Brain pericyte (primary cell): ENCODE results near the gene ANGPTL2.

Experiments used
- DNase-seq: peaks from one replicate; pipeline ENCODE4 v3.0.0-alpha.2; 2012; ENCODE audit warnings: low read depth, low spot score

ANGPTL2 gene

GRCh38 chr9:127096208-127096607 lies 26.2 kb downstream of the ANGPTL2 start:
- DNase-seq: no peak

- no peak for DNase-seq
These were observed 27.0 kb downstream of the ANGPTL2 start for GRCh38 chr9:127095411-127095810.

GRCh38 chr9:127093319-127094020 lies 29.0 kb downstream of the ANGPTL2 start:
- DNase-seq: no peak

DNA sequence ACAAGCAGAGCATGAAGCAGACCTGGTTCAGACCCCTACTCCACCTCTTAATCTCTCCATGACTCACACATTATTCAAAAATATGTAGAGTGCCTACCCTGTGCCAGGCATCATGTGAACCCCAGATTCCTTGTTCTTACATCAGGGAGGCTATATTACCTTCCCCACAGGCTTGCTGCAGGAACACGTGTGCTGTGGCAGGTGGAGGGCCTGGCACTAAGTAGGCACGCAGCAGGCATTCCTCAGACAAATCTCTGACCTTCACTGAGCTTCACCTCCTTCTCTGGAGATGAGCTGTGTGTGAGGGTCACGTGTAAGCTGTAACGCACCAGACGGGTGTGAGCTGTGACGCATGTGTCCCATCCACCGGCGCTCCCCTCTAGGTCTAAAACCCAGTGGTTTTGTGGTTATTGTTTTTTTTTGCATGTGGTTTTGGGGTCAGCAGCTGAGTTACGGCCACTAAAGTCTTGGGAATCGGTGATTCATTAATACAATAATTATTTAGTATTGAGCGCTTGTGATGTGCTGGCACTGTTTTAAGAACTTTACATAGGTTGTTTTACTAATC lies 30.3 kb downstream of the ANGPTL2 start:
- no peak for DNase-seq

GRCh38 chr9:127091526-127091925 lies 30.9 kb downstream of the ANGPTL2 start:
- no peak for DNase-seq

- DNase-seq: no peak
These were observed 32.0 kb downstream of the ANGPTL2 start for GRCh38 chr9:127090341-127090985.

DNA sequence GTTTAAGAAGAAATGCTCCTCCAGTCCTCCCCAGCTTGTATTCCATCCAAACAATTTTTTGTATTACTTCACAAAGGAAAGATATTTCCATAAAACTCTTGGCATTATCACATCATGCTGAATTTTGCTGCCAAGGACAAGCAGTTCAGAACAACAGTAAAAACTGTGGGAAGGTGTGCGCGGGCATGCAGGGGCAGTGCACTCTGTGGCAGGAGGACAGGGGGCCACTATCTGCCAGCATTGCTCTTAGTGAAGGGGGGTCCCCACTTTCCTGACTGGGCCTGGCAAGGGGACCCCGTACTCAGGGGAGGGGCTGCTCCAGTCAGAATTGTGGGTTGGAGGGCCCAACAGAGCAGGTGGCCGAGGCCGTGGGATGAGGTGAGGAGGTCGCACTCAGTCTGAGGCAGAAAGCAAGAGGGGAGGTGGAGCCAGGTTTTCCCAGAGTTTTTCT lies 32.8 kb downstream of the ANGPTL2 start:
- DNase-seq: no peak

GRCh38 chr9:127088724-127089615 lies 33.5 kb downstream of the ANGPTL2 start:
- DNase-seq: no peak

GRCh38 chr9:127087836-127088235 lies 34.6 kb downstream of the ANGPTL2 start:
- no peak for DNase-seq

DNA sequence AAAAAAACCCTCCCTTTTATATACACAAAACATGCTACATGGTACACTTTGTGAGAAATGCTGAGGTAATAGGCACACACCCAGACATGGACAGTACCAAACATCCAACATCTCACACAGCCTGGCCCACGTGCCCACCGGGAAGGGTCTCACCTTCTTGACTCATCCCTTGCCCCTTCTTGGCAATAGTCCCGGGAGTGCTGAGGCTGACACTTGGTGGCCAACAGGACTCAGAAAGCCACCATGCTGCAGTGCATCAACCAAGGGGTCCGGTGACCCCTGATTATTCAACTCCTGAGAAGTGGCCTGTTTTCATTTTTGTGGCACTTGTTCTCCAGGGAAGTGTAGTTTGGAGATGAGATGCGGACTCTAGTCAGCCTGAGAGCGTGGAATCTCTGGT lies 35.0 kb downstream of the ANGPTL2 start:
- DNase-seq: no peak

DNA sequence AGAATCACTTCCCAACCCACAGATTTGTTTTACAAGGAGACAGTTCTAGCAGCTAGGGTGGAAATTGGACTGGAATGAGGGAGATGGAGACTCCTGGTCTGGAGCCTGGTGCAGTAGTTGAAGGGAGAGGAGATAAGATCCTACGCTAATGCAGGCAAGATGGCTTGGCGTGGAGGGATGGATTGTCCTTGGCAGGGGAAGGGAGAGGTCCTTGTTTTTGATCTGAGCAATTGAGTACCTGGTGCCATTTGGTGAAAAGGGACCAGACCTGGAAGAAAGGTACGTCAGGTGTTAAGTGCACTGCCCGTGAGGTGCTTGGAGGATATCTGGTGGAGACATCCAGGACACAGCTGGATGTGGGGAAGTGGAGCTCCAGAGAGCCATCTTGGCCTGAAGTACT lies 35.7 kb downstream of the ANGPTL2 start:
- DNase-seq: no peak

DNA sequence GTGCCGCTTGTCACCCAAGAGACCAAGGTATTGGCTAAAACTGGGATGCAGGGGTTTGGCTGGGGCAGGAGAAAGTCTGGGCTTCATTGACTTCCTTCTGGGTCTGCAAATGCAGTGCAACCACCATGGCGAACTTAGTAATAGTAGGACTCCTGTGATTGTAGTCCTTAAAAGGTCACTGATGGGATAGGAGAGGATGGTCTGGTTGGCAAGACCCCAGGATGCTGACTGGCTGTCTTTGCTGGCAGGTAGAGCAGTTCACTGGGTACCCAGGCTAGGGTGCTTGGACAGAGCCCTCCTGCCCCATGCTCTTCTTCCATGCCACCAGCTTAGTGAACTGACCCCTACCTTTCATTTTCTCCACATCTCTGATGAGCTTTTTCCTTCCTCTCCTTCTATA lies 37.2 kb downstream of the ANGPTL2 start:
- DNase-seq: no peak

- DNase-seq: no peak
These were observed 38.1 kb downstream of the ANGPTL2 start for GRCh38 chr9:127084076-127085039.

GRCh38 chr9:127083138-127083980 lies 39.1 kb downstream of the ANGPTL2 start:
- DNase-seq: no peak

DNA sequence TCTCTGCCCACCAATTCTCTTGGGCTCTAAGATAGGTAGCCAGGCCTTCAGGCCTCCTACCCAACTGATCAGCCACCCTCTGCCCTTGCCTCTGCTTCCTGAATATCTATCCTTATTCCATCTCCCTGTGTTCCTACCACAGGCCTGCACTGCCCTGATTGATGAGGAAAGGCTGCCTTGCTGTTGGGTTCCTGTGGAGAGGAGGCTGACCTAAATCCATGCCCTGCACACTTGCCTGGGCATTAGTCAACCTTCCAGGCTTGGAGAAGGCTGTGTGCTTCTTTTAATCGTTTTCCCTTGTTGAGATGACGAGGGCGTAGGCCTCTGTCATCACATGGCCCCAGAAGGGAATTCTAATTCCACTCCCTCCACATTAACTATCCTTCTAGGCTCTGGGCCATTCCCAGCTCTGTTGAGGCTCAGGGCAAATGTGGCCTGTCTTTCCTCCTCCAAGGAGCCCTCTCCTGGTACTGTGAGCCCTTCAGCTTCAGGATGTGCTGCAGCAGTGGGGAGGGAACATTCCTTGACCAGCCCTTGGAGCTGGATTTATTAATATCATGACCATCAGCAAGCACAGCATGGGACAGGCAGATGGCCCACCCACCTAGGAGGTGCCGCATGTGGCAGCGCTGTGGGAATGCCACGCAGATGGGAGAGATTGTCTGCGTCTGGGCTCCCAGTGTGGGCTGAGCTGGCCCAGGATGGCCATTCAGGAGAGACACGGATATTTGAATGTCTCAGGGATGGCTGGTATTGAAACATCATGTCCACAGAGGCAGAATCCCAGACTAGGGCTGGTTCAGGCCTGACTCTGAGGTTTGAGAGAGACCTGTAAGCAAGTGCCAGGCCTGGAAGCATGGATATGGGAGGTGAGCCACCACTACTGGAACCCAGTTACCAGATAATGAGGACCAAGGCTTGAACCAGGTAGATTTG lies 40.9 kb downstream of the ANGPTL2 start:
- DNase-seq: no peak

GRCh38 chr9:127079446-127080140 lies 42.8 kb downstream of the ANGPTL2 start:
- DNase-seq: no peak

DNA sequence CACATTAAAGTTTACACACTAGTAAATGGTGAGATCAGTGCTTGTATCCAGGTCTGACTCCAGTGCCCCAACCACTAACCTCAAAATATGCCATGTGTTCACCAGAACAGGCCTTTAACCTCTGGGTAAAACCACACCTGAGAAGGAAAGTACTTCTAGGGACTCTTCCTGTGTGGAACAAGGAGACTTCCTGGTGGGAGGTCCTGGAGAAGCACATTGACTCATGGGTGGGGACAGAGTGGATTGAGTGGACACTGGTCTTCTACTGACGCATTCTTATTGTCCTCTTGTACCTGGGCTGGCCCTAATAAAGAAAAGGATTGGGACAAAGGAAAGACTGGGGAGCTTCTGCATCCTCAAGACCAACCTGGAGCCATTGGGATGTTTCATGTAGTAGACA lies 43.4 kb downstream of the ANGPTL2 start:
- no peak for DNase-seq

GRCh38 chr9:127078336-127078735 lies 44.1 kb downstream of the ANGPTL2 start:
- DNase-seq: no peak
